A172 (cell line): ENCODE results near the gene UBE2F. TPM values are rescaled to one million over a fixed set of nuclear protein-coding genes. Genes with fewer than 3 reads are reported as not detected.

Experiments used
- DNase-seq: peaks from one replicate; pipeline ENCODE4 v3.0.0-alpha.2; 2015; ENCODE audit warnings: low spot score
- total RNA-seq: library from RNA; depleted of rRNA; stranded (reverse); fragments of >200 nt; shearing (Covaris generic); gene quantifications from 2 replicates; pipeline ENCODE4 v1.2.3, GENCODE V29; 2014; rRNA removed

Gene UBE2F
- 74.5 and 116 TPM in 2 replicates for total RNA-seq

DNA sequence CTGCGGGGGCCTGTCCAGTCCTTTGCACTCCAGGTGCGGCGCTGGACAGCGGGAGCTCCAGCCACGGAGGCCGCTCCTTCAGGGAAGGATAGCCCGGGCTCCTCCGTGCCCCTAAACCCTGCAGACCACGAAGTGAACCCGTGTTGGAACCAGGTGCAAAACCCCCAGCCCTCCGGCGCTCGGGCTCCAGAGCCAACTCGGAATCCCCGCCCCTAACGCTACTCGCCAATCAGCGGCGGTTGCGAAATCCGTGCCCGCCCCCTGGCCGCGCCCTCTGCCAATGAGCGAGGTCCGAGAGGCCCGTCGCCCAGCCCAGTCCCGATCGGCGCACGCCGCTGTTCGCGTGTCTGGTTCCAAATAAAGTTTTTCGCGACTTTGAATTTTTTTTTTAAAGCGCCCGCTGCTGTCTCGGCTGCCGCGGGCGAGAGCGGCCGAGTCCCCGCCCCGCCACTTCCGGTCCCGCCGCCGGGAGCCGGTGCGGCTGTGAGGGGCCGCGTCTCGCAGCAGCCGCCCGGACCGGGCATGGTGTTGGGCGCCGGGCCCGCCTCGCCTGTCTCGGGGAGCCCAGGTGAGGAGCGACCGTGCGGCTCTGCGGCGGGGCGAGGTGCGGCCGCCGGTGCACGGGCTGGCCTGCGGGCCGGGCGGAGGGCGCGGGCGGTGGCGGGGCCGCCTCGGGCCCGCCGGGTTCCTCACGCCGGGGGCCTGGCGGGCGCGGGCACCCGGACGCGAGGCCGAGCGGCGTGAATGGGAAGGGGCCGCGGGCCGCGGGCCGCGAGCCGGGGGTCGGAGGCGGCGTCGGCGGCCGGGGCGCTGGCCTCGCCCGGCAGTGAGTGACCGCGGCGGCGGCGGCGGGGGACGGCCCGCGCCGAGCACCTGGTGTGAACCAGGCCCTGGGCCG, at the start of gene UBE2F:
Gene UBE2F, plus strand, starts transcription at position 450 of the 898 bp plus-strand sequence. CDS start 6,094 bp downstream, outside the sequence.
- peak; percentile 92 for DNase-seq

GRCh38 chr2:237917696-237918374, 49.0 kb upstream of the UBE2F start:
- no peak for DNase-seq

- no peak for DNase-seq
These were observed 47.2 kb upstream of the UBE2F start for GRCh38 chr2:237919593-237919992.

DNA sequence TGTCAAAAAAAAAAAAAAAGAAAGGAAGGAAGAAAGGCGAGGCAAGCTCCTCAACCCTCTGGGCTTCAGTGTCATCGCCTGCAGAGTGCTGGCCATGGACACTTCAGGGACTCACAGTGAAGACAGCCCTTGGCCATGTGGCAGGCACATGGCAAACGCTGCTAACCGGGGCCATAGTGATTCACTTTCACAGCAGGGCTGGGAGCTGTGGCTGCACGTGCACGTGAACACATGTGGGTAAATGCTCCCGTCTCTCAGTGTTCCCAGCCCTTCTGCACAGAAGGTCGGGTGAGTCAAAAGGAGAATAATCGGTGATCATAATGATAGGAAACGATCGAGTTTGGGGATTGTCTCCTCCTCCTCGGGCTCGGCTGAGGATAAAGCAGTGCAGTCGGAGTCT, 46.1 kb upstream of the UBE2F start:
- no peak for DNase-seq

DNA sequence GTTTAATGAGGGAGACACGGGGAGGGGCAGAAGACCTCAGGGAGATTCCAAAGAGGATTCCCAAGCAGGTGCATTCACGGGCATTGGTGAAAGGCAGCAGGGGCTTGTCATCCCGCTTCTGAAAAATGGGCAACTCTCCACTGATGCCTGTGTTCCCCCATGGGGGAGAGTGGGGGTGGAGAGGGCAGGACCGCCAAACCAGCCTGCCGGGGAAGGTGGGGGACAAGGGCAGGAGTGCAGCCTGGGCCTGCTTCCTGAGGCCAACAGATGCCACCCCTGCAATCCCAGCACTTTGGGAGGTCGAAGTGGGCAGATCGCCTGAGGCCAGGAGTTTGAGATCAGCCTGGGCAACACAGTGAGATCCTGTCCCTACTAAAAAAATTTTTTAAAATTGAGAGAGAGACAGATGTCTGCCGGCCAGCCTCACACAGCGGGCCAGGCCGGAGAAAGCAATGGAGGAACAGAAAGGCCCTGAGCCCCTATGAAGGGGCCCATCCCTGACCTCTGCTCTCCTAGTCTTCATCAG, 44.8 kb upstream of the UBE2F start:
- no peak for DNase-seq

DNA sequence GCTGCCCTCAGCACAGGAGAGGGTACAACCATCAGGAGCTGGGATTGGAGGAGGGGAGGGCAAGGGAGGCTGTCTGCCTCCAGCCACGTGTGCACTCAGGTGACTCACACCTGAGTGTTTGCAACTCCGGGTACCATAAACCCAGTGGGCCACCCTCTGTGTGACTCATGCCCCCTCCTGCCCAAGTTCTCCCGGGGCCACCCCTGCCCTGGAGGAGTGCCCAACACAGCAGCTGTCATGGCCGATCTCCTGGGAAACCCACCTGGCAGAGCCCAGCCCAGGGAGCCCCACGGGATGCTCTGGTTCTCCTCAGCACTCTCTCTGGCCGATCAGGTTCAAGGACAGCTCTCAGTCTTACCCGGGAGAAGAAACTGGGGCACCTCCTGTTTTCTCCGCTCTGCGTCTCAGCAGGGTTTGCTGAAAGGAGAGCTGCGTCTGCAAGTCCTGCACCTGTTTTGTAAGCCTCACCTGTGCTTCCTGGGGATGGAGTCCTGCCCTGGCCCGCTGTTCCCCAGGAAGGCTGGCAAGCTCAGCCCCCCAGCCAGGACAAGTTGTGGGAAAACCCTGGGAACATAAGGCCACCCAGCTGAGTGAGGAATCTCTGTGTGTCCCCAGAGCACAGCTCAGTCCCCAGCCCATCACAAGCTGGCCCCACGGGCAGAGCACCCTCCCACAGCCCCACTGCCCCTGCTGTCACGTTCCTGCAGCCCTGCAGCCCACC, 44.0 kb upstream of the UBE2F start:
- peak; percentile 59 for DNase-seq

- no peak for DNase-seq
These were observed 43.2 kb upstream of the UBE2F start for GRCh38 chr2:237923481-237924163.

DNA sequence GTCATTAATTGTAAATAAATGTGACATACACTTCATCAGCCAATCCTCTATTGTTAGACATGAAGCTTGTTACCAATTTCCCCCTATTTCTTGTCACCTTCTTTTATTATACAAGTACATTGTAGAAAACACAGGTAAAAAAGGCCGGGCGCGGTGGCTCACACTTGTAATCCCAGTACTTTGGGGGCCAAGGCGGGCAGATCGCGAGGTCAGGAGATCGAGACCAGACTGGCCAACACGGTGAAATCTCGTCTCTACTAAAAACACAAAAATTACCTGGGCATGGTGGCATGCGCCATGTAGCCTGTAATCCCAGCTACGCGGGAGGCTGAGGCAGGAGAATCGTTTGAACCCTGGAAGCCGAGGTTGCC, 42.7 kb upstream of the UBE2F start:
- DNase-seq = no peak

GRCh38 chr2:237927135-237927534, 39.7 kb upstream of the UBE2F start:
- no peak for DNase-seq

- no peak for DNase-seq
These were observed 38.8 kb upstream of the UBE2F start for GRCh38 chr2:237927986-237928385.

DNA sequence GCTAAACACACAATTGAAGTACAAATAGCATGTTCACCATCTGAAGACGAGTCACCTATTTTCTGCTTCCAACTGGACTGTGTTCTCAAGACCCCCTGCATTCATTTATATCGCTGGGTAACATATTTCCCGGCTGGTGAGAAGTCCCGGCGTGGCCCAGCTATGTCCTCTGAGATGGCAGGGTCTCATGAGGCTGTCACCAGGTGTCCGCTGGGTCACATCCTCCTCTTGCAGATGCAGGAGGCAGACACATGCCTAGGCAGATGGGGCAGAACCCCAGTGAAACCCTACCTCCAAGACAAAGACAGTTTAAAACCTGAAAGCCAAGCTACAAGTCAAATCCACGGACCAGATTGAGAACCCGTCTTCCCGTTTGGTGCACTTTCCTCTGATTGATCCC, 36.8 kb upstream of the UBE2F start:
- no peak for DNase-seq

DNA sequence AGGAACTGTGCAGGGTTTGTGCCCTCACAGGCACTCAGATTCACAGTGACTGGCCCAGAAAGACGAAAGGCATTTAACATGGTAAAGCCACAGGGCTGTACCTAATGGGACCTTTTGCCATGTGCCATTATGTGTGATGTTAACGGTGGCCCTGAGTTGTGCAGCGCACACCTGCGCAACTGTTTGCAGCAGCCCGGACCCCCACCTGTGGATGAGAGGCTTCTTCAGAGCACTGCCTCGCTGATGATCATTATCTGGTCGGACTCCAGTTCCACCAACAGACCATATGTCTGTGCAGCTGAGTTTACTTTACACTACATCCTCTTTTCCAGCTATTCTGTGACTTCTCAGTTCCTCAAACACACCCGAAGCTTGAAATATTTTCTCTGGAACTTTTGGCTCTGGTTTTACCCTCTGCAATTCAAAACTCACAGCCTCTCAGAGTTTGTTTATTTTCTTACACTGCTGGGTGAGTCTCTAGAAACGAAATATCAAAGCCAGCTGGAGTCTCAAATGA, 35.6 kb upstream of the UBE2F start:
- no peak for DNase-seq

- peak; percentile 22 for DNase-seq
These were observed 34.1 kb upstream of the UBE2F start for GRCh38 chr2:237932731-237933131.

DNA sequence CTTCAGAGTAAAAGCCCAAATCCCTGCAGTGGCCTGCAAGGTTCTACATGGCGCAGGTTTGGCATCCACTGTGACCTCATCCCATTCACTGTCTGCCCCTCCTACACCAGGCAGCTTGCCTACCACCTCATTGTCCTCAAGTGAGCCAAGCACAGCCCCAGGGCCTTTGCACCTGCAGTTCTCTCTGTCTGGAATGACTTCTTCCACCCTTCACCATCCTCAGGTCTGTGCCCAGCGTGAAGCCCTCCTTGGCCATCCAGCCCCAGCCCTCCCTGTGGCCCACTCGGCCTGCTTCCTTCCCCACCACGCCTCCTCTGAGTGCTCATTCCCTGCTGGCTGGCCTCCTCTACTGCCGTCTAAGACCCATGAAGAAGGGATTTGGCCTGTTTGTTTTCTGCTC, 32.6 kb upstream of the UBE2F start:
- DNase-seq = no peak

GRCh38 chr2:237935740-237936452, 30.9 kb upstream of the UBE2F start:
- DNase-seq = peak; percentile 62

DNA sequence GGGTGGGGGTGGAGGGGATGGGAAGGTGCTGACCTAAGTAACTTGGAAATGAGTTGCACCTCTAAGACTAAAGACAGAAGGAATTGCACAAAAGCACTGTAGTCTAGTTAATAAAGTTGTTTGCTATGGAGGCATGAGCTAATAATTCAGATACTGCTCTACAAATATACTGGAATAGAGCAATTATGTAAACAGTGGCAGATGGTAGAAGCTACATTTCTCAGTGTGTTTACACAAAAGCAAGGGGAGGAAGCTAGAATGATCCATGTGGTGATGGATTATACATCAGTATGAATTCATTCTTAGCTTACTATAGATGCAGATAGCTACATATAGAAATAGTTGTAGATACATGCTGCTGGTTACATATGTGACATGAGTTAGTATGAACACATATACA, 27.6 kb upstream of the UBE2F start:
- no peak for DNase-seq

- no peak for DNase-seq
These were observed 26.0 kb upstream of the UBE2F start for GRCh38 chr2:237940828-237941227.

DNA sequence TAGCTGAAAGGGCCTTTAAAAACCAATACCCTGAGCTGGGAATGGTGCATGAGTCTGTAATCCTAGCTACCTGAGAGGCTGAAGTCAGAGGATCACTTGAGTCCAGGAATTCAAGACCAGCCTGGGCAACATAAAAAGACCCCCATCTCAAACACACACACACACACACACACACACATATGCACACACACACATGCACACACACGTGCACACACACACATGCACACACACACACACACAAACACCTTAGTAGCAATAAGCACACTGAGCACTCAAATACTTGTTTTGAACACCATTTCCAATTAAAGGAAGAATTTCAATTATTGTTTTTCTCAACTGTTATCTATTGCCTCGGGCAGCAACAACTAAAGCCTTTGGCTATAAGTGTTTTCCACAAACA, 25.6 kb upstream of the UBE2F start:
- DNase-seq = no peak

GRCh38 chr2:237942513-237942899, 24.3 kb upstream of the UBE2F start:
- no peak for DNase-seq

DNA sequence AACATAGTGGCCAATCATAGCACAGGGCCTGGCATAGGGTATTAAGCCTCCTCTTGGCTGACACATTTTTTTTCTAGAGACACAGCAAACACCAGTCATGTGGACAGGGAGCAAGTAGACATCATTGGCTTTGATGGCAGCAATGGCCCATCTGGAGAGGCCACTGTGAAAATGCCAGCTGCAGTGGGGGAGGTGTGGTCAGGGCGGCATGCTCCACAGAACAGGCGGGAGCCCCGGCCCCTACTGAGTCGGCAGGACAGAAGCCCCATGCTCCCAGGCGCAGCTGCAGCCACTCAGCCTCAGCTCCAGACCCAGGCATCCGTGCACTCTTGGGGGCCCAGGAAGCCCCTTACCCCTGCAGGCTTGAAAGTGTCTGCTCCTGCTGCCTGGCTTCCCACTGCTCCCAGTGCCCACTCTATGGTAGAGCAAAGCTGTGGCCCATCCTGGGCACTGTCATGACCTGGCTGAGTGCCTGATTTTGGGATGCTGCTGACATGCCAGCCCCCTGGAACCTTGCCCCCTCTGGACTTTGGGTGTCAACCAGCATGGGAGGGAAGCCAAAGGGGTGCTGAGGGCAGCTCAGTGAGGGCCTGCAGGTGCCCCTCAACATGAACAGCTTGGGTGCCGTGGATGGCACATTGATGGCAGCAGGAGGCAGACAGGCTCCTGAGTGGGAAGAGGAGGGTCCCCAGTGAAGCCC, 23.3 kb upstream of the UBE2F start:
- no peak for DNase-seq
